ENCODE measurements around the gene LHFPL3.

Gene LHFPL3

GRCh38 chr7:104814671-104815400, 486.4 kb downstream of the LHFPL3 start:
- Histone ChIP-seq H3K9me2 (replicated peaks; ENCODE audit: control insufficient read depth, low read length) (no peaks in the 10 kb centered on the region), H3K79me2 (ENCODE audit: control insufficient read depth, low read length) (no peaks in the 10 kb centered on the region), H3K9me3 (ENCODE audit: control insufficient read depth, insufficient read depth, low read length) (no peaks in the 10 kb centered on the region), H4K20me1 (ENCODE audit: control insufficient read depth, insufficient read depth, low read depth, low read length) (no peaks in the 10 kb centered on the region), H3K4me1 (ENCODE audit: control insufficient read depth, low read length) (no peaks in the 10 kb centered on the region), H3K36me3 (ENCODE audit: control insufficient read depth, low read length) (no peaks in the 10 kb centered on the region), H3K4me3 (ENCODE audit: low read length) (no peak overlapping the region), H3K27ac (ENCODE audit: low read depth, low read length) (no peak overlapping the region), H3K27me3 (ENCODE audit: control insufficient read depth, low read length) (peaks cover 10% of the 10 kb centered on the region; the same call in 1 of the 2 replicates), H3F3A (ENCODE audit: control insufficient read depth, insufficient read depth) (no peaks in the 10 kb centered on the region), H3K4me2 (ENCODE audit: low read length) (no peak overlapping the region)
- TF ChIP-seq CTCF (IDR thresholded peaks at IDR 0.05; ENCODE audit: low read depth, low read length, poor library complexity, severe bottlenecking) (no peak), EZH2phosphoT487 (IDR thresholded peaks at IDR 0.05; ENCODE audit: borderline replicate concordance, low read length) (no peak)

- peaks cover 3% of the 10 kb centered on the region; the same call in 1 of the 2 replicates for H3K27me3 ChIP-seq (ENCODE audit: control insufficient read depth, low read length)
- no peak overlapping the region for H3K27ac ChIP-seq (ENCODE audit: low read depth, low read length)
- no peaks in the 10 kb centered on the region for H3F3A ChIP-seq (ENCODE audit: control insufficient read depth, insufficient read depth)
- no peaks in the 10 kb centered on the region for H3K9me3 ChIP-seq (ENCODE audit: control insufficient read depth, insufficient read depth, low read length)
- no peak overlapping the region for H3K4me2 ChIP-seq (ENCODE audit: low read length)
- H3K79me2 ChIP-seq (ENCODE audit: control insufficient read depth, low read length): no peaks in the 10 kb centered on the region
- H3K9me2 ChIP-seq (replicated peaks; ENCODE audit: control insufficient read depth, low read length): no peaks in the 10 kb centered on the region
- H3K36me3 ChIP-seq (ENCODE audit: control insufficient read depth, low read length): no peaks in the 10 kb centered on the region
- no peaks in the 10 kb centered on the region for H4K20me1 ChIP-seq (ENCODE audit: control insufficient read depth, insufficient read depth, low read depth, low read length)
- H3K4me1 ChIP-seq (ENCODE audit: control insufficient read depth, low read length): no peaks in the 10 kb centered on the region
- TF ChIP-seq CTCF (IDR thresholded peaks at IDR 0.05; ENCODE audit: low read depth, low read length, poor library complexity, severe bottlenecking) (no peak), EZH2phosphoT487 (IDR thresholded peaks at IDR 0.05; ENCODE audit: borderline replicate concordance, low read length) (no peak)
- H3K4me3 ChIP-seq (ENCODE audit: low read length): no peak overlapping the region
Observed at GRCh38 chr7:104816537-104816936, 488.1 kb downstream of the LHFPL3 start.

- Histone ChIP-seq H3K9me3 (ENCODE audit: control insufficient read depth, insufficient read depth, low read length) (no peaks in the 10 kb centered on the region), H3F3A (ENCODE audit: control insufficient read depth, insufficient read depth) (no peaks in the 10 kb centered on the region), H3K36me3 (ENCODE audit: control insufficient read depth, low read length) (no peaks in the 10 kb centered on the region), H3K27ac (ENCODE audit: low read depth, low read length) (no peak overlapping the region), H3K4me2 (ENCODE audit: low read length) (no peak overlapping the region), H3K9me2 (replicated peaks; ENCODE audit: control insufficient read depth, low read length) (no peaks in the 10 kb centered on the region), H3K4me3 (ENCODE audit: low read length) (no peak overlapping the region), H4K20me1 (ENCODE audit: control insufficient read depth, insufficient read depth, low read depth, low read length) (no peaks in the 10 kb centered on the region), H3K27me3 (ENCODE audit: control insufficient read depth, low read length) (peaks cover 3% of the 10 kb centered on the region; the same call in 1 of the 2 replicates), H3K79me2 (ENCODE audit: control insufficient read depth, low read length) (no peaks in the 10 kb centered on the region), H3K4me1 (ENCODE audit: control insufficient read depth, low read length) (no peaks in the 10 kb centered on the region)
- TF ChIP-seq EZH2phosphoT487 (IDR thresholded peaks at IDR 0.05; ENCODE audit: borderline replicate concordance, low read length): no peak
- no peak for TF ChIP-seq CTCF (IDR thresholded peaks at IDR 0.05; ENCODE audit: low read depth, low read length, poor library complexity, severe bottlenecking)
Observed at GRCh38 chr7:104818961-104819880, 490.8 kb downstream of the LHFPL3 start.
